MM.1S (cell line): ENCODE measurements around the gene PAPLN.

Source experiments
- EZH2 ChIP-seq: fragments of 300-600 bp; sonication (generic); optimal IDR thresholded peaks from 2 replicates; pipeline ENCODE3; 2017; ENCODE audit warnings: low read depth, mild to moderate bottlenecking, antibody characterized with exemption, low read length, mixed read lengths
- TF ChIP-seq, protein P1 (sequence below): fragments of 300-600 bp; sonication (generic); IDR thresholded peaks from 2 replicates; pipeline ENCODE4 v1.5.1; 2016; ENCODE audit warnings: antibody characterized with exemption, low read length, mixed read lengths

DNA sequence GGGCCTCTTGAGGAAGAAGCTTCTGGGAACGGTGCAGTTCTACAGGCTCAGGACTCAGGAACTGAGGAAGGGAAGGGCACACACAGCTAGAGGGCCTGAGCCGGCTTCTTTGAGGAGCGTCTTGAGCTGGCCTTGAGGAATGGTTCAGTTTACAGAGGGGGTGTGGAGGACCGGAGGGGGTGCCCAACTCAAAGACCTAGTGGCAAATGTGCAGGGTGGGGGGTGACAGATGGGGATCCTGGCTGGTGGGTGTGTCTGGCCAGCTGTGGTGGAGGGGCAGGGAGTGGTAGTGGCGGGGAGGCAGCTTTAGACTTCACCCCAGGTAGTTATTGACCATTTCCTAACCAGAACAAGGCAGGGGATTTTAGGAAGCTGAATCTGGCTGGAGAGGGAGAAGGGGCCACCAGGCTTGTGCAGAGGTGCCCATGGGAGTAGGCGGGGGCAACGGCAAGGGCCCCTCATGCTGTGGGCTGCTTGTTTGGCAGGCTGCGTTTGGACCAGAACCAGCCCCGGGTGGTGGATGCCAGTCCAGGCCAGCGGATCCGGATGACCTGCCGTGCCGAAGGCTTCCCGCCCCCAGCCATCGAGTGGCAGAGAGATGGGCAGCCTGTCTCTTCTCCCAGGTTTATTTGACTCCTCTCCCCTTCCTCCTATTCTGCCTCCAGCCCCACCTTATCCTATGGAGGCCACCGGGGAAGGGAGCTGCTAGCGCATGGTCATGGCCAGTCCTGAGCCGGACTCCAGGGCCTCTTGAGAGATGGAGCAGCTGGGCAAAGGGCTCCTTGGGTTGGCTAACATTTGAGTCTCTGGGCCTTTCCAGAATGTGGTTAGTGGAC lies 27.8 kb downstream of the PAPLN start:
- TF ChIP-seq, protein P1, sequence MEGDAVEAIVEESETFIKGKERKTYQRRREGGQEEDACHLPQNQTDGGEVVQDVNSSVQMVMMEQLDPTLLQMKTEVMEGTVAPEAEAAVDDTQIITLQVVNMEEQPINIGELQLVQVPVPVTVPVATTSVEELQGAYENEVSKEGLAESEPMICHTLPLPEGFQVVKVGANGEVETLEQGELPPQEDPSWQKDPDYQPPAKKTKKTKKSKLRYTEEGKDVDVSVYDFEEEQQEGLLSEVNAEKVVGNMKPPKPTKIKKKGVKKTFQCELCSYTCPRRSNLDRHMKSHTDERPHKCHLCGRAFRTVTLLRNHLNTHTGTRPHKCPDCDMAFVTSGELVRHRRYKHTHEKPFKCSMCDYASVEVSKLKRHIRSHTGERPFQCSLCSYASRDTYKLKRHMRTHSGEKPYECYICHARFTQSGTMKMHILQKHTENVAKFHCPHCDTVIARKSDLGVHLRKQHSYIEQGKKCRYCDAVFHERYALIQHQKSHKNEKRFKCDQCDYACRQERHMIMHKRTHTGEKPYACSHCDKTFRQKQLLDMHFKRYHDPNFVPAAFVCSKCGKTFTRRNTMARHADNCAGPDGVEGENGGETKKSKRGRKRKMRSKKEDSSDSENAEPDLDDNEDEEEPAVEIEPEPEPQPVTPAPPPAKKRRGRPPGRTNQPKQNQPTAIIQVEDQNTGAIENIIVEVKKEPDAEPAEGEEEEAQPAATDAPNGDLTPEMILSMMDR, result no peak
- no peak for TF ChIP-seq EZH2
